HG02678 (cell line): ENCODE results near the gene BANF2.

Experiments
- ATAC-seq: cut with Tn5 transposase; IDR thresholded peaks from one replicate; pipeline ENCODE4 v1.9.1; 2021; ENCODE audit warnings: mild to moderate bottlenecking, moderate library complexity; ENCODE audit not compliant: unreplicated experiment

Gene BANF2

DNA sequence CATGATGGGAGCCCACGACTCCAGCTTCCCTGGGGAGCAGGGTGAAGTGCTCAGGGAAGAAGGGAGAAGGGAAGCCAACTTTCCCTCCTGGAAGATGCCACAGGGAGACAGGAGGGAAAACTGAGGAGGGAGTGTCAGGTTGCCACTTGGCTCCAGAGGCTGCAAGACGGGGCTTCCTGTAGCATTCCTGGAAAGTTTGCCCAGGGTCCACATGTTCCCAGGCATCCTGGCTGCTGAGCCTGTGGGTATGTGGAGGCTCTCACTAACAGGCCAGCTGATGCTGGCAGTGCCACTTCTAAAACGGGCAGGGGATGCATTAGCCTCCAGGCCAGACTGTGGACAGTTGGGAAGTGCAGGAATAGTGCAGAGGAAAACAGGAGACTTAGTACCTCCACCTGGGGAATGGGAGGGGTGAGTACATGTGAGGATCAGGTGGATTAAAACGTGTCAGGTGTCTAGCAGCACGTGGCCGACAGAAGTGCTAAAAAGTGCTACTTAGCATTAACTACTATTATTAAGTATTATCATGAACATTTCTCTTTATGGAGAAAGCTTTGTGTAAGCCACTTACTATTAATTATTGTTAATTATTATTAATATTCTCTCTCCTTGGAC is 33.2 kb downstream of the BANF2 start:
- ATAC-seq = no peak

DNA sequence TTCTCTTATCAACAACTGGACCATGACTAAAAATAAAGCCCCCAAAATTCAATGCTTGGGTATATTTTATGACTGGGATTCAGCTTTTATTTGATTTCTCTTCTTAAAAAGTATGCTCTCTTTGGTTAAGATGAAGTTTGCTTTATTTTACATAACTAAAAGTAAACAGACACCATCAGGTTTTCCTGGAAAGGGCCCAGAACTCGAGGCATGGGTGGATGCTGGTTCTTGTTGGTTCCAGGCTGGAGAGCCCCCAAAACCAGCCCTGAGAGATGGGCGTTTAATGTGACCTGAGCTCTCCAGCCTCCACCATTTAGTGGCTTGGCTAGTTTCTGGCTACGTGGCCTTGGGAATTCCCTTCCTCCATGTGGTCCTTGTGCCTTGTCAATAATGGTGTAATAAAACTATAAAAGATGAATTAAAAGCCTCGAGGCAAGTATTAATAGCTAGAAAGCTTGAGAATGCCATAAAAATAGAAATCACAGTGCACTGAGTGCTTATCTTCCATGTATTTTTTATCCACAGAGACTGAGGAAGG is 34.1 kb downstream of the BANF2 start:
- no peak for ATAC-seq

- ATAC-seq = no peak
Observed at GRCh38 chr20:17734374-17734773, 34.6 kb downstream of the BANF2 start.

- ATAC-seq = no peak
Observed at GRCh38 chr20:17735206-17735804, 35.5 kb downstream of the BANF2 start.

DNA sequence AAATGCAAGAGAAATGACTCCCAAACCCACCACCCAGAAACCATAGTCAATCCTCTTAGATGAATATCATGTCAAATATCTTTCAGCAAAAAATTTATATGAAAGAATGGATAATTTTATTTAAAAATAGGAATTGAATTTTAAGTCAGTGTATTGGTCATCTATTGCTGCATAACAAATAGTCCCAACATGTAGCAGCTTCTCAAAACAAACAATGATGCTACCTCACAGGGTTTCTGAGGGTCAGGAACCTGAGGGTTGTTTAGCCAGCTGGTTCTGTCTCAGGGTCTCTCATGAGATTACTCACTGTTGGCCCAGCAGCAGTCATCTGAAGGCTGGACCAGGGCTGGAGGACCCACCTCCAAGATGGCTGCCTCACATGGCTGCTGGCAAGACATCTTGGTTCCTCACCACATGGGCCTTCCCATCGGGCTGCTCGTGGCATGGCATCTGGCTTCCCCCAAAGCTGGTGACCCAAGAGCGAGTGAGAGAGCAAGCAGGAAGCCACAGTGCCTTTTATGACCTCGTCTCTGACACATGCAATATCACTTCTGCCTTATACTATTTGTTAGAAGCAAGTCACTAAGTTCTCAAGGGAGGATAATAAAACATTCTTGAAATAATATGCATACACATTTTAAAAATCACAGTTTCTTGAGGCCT is 36.3 kb downstream of the BANF2 start:
- ATAC-seq = no peak

- ATAC-seq = no peak
Observed at GRCh38 chr20:17738154-17738553, 38.4 kb downstream of the BANF2 start.

DNA sequence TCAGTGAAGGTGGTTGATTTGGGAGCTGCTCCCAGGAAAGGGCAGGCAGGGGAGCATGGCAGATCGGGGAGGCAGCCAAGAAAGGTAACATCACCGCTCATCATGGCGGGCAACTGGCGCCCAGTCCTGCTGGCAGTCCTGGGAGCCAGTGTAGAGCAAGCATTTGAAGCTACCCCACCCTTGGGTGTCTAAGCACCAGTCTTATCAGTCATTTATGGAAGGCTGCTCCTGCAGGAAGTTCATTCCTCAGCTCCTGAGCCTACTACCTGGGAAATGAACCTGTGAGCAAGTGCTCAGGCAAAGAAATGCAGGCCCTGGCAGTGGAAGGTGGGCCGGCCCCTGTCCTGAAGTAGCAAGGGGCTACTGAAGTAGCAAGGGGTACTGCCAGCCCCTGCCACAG is 41.5 kb downstream of the BANF2 start:
- no peak for ATAC-seq

DNA sequence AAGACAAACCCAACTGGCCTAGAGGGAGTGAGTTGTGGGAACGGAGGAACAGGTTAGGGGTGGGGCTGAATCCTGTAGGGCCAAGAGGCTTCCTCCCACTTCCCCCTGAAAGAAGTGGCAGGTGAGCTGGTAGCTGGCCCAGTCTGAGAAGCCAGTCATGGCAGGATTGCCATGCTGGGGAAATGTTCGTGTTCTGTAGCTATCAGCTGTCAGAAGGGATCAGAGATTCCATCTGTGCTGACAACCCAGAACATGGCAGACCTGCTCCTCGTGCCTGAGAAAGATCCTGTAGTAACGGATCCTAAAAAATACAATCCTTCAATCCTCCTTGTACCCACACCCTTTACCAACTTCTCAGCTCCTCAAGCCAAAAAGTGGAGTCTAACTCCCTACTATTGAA is 43.0 kb downstream of the BANF2 start:
- ATAC-seq = no peak

- ATAC-seq = no peak
Observed at GRCh38 chr20:17743677-17744076, 43.9 kb downstream of the BANF2 start.

GRCh38 chr20:17747431-17747846 is 47.7 kb downstream of the BANF2 start:
- no peak for ATAC-seq

GRCh38 chr20:17748279-17748678 is 48.5 kb downstream of the BANF2 start:
- ATAC-seq = no peak

DNA sequence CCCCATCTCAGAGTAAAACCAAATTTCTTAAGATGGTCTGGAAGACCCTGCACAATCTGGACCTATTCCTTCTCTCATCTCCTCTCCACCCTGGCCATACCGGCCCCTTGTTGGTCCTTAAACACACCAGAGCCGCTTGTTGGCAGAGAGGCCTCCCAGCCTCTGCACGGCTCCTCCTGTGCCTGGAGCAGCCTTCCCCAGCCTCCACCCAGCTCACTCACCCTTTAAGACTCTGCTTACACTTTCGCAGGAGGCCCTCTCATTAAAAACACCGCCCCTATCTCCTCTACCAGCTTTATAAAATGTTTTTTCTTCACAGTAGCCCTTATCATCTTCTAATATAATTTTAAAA is 49.8 kb downstream of the BANF2 start:
- no peak for ATAC-seq

DNA sequence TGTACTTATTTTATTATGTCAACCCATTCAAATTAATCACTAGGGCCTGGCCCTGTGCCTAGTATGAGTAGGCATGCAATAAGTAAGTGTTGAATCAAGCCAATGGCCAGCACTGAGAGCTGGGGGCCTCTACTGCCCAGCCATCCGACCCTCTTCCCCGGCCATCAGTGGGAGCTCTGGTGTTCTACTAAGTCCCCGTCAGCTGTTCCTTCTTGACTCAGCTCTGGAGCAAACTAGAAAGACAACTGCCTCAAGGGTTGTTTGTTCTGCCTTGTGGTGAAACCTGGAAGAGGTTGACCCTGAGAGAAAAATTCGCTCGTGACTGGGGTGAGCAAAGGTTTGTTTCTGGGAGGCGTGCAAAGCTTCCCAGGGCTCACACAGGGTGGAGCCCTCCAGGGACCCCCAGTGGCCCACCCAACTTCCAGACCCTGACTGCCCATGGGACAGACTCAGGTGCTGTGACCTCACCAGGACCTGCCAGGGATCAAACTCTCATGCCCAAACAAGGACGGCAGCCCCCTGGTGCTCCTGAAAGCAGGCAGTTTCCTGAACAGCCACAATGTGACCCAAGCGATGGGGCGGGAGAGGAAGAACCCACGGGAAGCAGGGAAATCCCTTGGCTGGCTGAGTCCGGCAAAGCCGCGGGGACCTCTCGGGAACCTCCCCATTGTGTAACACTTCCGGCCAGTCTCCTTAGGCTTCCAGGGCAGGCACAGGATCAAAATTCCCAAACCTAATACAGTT is 50.4 kb downstream of the BANF2 start:
- ATAC-seq = no peak

DNA sequence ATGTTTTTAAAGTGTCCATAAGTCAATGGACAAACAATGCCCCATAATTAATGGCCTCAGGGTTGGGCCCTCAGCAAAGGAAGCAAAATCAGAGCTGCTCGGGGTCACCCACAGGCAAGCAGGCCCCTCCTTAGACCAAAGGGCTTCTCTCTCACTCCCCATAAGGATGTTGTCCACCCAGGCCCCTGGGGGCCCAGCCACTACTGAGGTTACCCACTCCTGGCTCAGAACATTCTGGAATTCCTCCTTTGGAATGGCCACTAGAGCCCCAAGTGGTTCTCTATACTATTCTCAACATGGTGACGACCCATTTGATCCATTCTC is 50.9 kb downstream of the BANF2 start:
- no peak for ATAC-seq

DNA sequence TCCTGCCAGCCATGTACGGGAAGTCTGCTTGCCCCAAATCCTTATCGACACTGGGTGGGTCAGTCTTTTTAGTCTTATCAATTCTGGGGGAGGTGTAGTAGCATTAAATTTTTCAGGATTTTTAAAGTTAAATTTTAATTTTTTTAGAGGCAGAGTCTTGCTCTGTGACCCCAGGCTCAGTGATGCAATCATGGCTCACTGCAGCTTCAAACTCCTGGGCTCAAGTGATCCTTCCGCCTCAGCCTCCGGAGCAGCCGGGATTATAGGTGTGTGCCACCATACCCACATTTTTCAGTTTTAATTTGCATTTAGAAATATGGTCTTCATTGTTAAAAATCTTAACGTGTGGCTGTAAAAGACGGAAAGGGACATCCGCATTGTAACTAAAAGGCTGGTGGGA is 51.9 kb downstream of the BANF2 start:
- ATAC-seq = no peak

GRCh38 chr20:17752459-17752858 is 52.7 kb downstream of the BANF2 start:
- ATAC-seq = no peak

GRCh38 chr20:17753516-17753915 is 53.8 kb downstream of the BANF2 start:
- no peak for ATAC-seq

DNA sequence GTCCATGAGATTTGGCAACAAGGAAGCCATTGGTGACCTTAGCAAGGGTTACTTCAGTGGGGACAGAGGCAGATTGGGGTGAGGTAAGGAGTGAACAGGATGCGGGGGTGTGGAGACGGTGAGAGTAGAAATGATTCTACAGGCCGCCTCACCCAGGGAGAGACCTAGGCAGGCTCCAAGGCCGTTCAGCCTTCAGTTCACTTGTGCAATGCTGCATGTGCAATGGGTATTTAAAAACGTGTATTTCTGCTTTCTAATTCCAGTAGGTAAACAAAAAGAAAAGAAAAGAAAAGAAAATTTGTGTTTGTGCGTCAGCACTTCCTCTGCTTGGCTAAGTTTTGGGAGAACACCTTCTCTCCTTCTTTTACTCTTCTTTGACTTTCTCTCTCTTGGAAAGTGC is 56.8 kb downstream of the BANF2 start:
- ATAC-seq = no peak

DNA sequence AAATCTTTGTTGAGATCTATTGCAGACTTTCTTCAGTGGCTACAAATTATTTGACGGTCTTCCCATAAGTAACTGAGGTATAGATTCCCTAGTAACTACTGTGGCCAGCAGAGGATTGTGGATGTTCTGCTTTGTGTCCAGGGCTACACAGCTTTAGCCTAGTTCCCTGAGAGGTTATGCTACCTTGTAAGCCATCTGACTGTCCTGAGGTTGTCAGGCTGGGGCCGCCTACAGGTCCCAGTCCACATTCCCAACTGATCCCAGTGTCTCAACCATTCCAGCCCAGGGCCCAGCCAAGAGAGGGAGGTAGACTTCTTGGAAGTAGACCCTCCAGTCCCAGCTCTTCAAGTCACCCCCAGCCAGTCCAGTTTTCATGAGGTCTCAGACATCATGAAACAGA is 57.7 kb downstream of the BANF2 start:
- no peak for ATAC-seq

DNA sequence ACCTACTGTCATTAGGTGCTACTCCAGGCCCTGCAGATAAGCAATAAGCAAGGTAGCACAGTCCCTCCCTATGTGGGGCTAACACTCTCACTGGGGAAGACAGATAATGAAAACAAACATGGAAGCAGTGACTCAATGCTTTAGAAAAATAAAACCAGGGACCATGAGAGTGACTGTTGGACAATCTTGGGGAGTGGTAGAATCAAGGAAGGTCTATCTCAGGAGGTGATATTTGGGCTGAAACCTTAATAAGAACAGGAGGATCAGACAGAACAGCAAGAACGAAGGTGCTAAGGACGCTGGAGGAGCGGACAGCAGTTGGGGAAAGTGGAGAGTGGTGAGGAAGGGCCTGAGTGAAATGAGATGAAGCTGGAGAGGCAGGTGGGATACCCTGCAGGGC is 58.2 kb downstream of the BANF2 start:
- ATAC-seq = no peak

GRCh38 chr20:17758512-17758911 is 58.7 kb downstream of the BANF2 start:
- ATAC-seq = no peak

GRCh38 chr20:17759449-17759848 is 59.7 kb downstream of the BANF2 start:
- no peak for ATAC-seq
